HepG2 (cell line): ENCODE results near the gene CALML6. TPM values are rescaled to one million over a fixed set of nuclear protein-coding genes. Genes with fewer than 3 reads are reported as not detected.

Source experiments
- ATF7 ChIP-seq, 2 experiments: fragments of 450-650 bp in 1 of 2; sonication (generic) in 1 of 2; formaldehyde crosslinking in 1 of 2; IDR thresholded peaks; 2 replicates each; pipeline versions ENCODE4 v1.4.0 to v1.6.1; 2016 to 2020; ENCODE audit warnings: antibody characterized with exemption in 1 of 2, mild to moderate bottlenecking in 1 of 2, missing genetic modification reagents in 1 of 2
- GLMP ChIP-seq: sonication (generic); formaldehyde crosslinking; IDR thresholded peaks from 2 replicates; pipeline ENCODE4 v1.9.0; 2021; ENCODE audit warnings: missing genetic modification reagents, mild to moderate bottlenecking, borderline replicate concordance
- HINFP ChIP-seq: sonication (generic); formaldehyde crosslinking; IDR thresholded peaks from 2 replicates; pipeline ENCODE4 v1.4.0; 2020; ENCODE audit warnings: low read depth, mild to moderate bottlenecking, missing genetic modification reagents
- ISL2 ChIP-seq: sonication (generic); formaldehyde crosslinking; IDR thresholded peaks from 2 replicates; pipeline ENCODE4 v1.5.0; 2020; ENCODE audit warnings: missing genetic modification reagents
- MXD1 ChIP-seq: sonication (generic); formaldehyde crosslinking; IDR thresholded peaks from 2 replicates; pipeline ENCODE4 v1.4.0; 2020; ENCODE audit warnings: mild to moderate bottlenecking, missing genetic modification reagents
- NFAT5 ChIP-seq: sonication (generic); formaldehyde crosslinking; IDR thresholded peaks from 2 replicates; pipeline ENCODE4 v1.4.0; 2020; ENCODE audit warnings: missing genetic modification reagents
- RARA ChIP-seq: IDR thresholded peaks from 2 replicates; pipeline ENCODE4 v1.6.1; 2016; ENCODE audit warnings: missing genetic modification reagents, missing compliant biosample characterization
- SMYD3 ChIP-seq: sonication (generic); formaldehyde crosslinking; IDR thresholded peaks from 2 replicates; pipeline ENCODE4 v1.8.1; 2023; ENCODE audit warnings: mild to moderate bottlenecking, missing genetic modification reagents
- TMF1 ChIP-seq: sonication (generic); formaldehyde crosslinking; IDR thresholded peaks from 2 replicates; pipeline ENCODE4 v1.8.1; 2022; ENCODE audit warnings: low read depth, missing genetic modification reagents
- ZHX1 ChIP-seq: sonication (generic); formaldehyde crosslinking; IDR thresholded peaks from 2 replicates; pipeline ENCODE4 v1.8.1; 2022; ENCODE audit warnings: low read depth, mild to moderate bottlenecking, missing genetic modification reagents
- ZMYM4 ChIP-seq: sonication (generic); formaldehyde crosslinking; IDR thresholded peaks from 2 replicates; pipeline ENCODE4 v1.8.1; 2023; ENCODE audit warnings: mild to moderate bottlenecking, missing genetic modification reagents
- ZNF280D ChIP-seq: sonication (generic); formaldehyde crosslinking; IDR thresholded peaks from 2 replicates; pipeline ENCODE4 v1.5.1; 2020; ENCODE audit warnings: mild to moderate bottlenecking, missing genetic modification reagents
- ZNF296 ChIP-seq: sonication (generic); formaldehyde crosslinking; conservative IDR thresholded peaks from 2 replicates; pipeline ENCODE4 v1.5.0; 2020; ENCODE audit warnings: mild to moderate bottlenecking, missing genetic modification reagents
- ZNF605 ChIP-seq: sonication (generic); formaldehyde crosslinking; IDR thresholded peaks from 2 replicates; pipeline ENCODE4 v1.8.0; 2022; ENCODE audit warnings: mild to moderate bottlenecking, missing genetic modification reagents
- polyA plus RNA-seq, 8 experiments: library from polyadenylated mRNA; depleted of rRNA in 3 of 8; stranded (reverse) in 7 of 8; unstranded in 1 of 8; fragments of >200 nt; fragmentation: Illumina TruSeq in 4 of 8; extraction: Trizol in 4 of 8; gene quantifications; 2 replicates each; pipeline versions ENCODE4 v1.2.1 to v1.2.3, GENCODE V29; 2011 to 2016; ENCODE audit warnings: low read depth in 4 of 8, missing spikeins in 1 of 8, mixed read lengths in 1 of 8; ENCODE audit not compliant: insufficient read depth in 1 of 8
- total RNA-seq, 5 experiments: library from RNA; depleted of rRNA; stranded (reverse); fragments of >200 nt; fragmentation: Illumina TruSeq; extraction: Trizol; gene quantifications; 2 replicates each; pipeline ENCODE4 v1.2.3, GENCODE V29; 2016; ENCODE audit warnings: low read depth in 1 of 5

Gene CALML6
- total and polyA plus RNA-seq, 2 of the 13 experiments (the other 11 are each of a cell fraction or from before 2014, with no cell fraction given): 0.11 to 0.12 TPM

GRCh38 chr1:1920057-1920607 lies 5.1 kb downstream of the CALML6 start (continued):
- TF ChIP-seq ZNF280D (no peak), ZNF605 (CRISPR knock-in tag) (peak; percentile 2; the same call in 1 of the 2 replicates), ZHX1 (CRISPR knock-in tag) (no peak), NFAT5 (CRISPR knock-in tag) (no peak), MXD1 (CRISPR knock-in tag) (peak; percentile 52; the same call in 1 of the 2 replicates), GLMP (CRISPR knock-in tag) (no peak), ISL2 (no peak), ZMYM4 (CRISPR knock-in tag) (no peak), TMF1 (CRISPR knock-in tag) (no peak), HINFP (CRISPR knock-in tag) (peak; percentile 45; the same call in 1 of the 2 replicates), RARA (CRISPR knock-in tag) (no peak), SMYD3 (CRISPR knock-in tag) (0 out of 2 replicates have a peak, but pooled peaks have one; percentile 57), ZNF296 (CRISPR knock-in tag) (no peak), ATF7 (IDR thresholded peaks at IDR 0.05) (no peak), ATF7 (CRISPR knock-in tag; IDR thresholded peaks at IDR 0.05) (no peak)
